Colonic mucosa (tissue), 4 donors: ENCODE results near the gene SERBP1. TPM values are rescaled to one million over a fixed set of nuclear protein-coding genes. Genes with fewer than 3 reads are reported as not detected.
"Not testable (repeated sequence)": the region's sequence is repeated elsewhere in the genome, so short reads cannot be mapped to it uniquely, and the experiment has no call there.

Experiments used
- DNase-seq: peaks from one replicate; pipeline ENCODE4 v3.0.0-alpha.2; 2020
- H3K27ac ChIP-seq: fragments of 200-600 bp; one replicate; pipeline ENCODE4 v1.8.0; 2021
- H3K27me3 ChIP-seq: fragments of 200-600 bp; one replicate; pipeline ENCODE4 v1.8.0; 2021
- H3K36me3 ChIP-seq: fragments of 200-600 bp; one replicate; pipeline ENCODE4 v1.8.0; 2021
- H3K4me1 ChIP-seq: fragments of 200-600 bp; one replicate; pipeline ENCODE4 v1.8.0; 2021; ENCODE audit warnings: mild to moderate bottlenecking
- H3K4me3 ChIP-seq: fragments of 200-600 bp; one replicate; pipeline ENCODE4 v1.8.0; 2021
- H3K9ac ChIP-seq, 2 donors: one replicate each; pipeline ENCODE4 v1.7.0; 2013; ENCODE audit warnings: control low read depth in 2 of 2, low read depth in 2 of 2, low read length in 2 of 2
- H3K9me3 ChIP-seq: fragments of 200-600 bp; one replicate; pipeline ENCODE4 v1.8.0; 2021
- intact Hi-C: fragments of 100-400 bp; cut with DNase I; formaldehyde crosslinking; loops from one replicate; pipeline ENCODE4 v1.14.1; 2022
- total RNA-seq, 2 donors: library from RNA; stranded (reverse); fragmentation: NEBNext Ultra II Directional in 1 of 2; extraction: Animal tissue kit (Norgen Biotek cat#: 25700) in 1 of 2; gene quantifications; one replicate each; pipeline ENCODE4 v1.2.1, GENCODE V29; 2021
- TF ChIP-seq, protein P1 (sequence below): fragments of 200-600 bp; IDR thresholded peaks from one replicate; pipeline ENCODE4 v1.8.0; 2022; ENCODE audit warnings: antibody characterized with exemption, mild to moderate bottlenecking
- donor health status: healthy.
- donor health status: DM: no; HTN: no; CAD: no.
- donor health status: DM: no; HTN: no; CAD: no.

The SERBP1 gene
- total RNA-seq, 2 donors from 2014 or later: 152 to 260 TPM

DNA sequence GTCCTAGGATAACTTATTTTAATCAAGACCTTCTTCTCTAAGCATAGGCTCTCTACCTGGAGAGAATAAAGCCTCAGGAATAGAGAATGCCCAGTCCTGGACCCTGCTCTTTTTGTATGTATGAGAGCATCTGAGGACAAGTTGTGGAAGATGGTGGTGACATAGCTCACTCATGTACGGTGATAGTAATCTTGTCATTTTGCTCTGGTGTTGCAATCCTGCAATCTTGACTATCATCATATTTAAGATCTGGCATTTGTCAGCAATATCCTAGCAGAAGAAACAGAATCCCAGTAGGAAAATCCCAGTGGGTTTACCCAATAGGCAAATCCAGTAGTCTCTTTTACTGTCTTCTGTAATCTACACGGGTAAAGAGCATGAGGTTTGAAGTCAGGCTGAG, 21.6 kb upstream of the SERBP1 start:
- TF ChIP-seq, protein P1, sequence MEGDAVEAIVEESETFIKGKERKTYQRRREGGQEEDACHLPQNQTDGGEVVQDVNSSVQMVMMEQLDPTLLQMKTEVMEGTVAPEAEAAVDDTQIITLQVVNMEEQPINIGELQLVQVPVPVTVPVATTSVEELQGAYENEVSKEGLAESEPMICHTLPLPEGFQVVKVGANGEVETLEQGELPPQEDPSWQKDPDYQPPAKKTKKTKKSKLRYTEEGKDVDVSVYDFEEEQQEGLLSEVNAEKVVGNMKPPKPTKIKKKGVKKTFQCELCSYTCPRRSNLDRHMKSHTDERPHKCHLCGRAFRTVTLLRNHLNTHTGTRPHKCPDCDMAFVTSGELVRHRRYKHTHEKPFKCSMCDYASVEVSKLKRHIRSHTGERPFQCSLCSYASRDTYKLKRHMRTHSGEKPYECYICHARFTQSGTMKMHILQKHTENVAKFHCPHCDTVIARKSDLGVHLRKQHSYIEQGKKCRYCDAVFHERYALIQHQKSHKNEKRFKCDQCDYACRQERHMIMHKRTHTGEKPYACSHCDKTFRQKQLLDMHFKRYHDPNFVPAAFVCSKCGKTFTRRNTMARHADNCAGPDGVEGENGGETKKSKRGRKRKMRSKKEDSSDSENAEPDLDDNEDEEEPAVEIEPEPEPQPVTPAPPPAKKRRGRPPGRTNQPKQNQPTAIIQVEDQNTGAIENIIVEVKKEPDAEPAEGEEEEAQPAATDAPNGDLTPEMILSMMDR: no peak
- intact Hi-C loops: no loop called here
- Histone ChIP-seq H3K27me3 (no peaks in the 10 kb centered on the region), H3K9ac (no peak overlapping the region), H3K4me3 (no peak overlapping the region), H3K9me3 (no peaks in the 10 kb centered on the region), H3K4me1 (no peaks in the 10 kb centered on the region), H3K27ac (no peak overlapping the region), H3K36me3 (no peaks in the 10 kb centered on the region)
- no peak for DNase-seq

DNA sequence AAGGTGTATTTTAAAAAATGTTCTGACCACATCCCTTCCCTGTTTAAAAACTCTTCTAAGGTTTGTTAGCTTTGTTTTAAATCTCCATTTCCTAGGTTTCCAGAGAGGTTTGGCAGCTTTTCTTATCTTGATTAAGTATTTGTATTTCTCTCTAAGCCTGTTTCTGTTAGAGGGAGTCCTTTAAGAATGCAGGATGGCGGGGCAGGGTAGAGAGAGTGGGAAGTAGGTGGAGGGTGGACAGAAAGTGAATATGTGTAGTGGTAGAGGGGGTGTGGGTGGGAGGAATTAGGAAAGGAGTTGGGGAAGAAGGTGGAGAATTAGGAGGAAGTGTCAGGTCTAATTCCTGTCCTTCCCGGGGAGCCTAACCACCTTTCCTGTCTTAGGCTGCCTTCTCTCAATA, 21.2 kb upstream of the SERBP1 start:
- H3K9me3 ChIP-seq: no peaks in the 10 kb centered on the region
- TF ChIP-seq, protein P1: no peak
- intact Hi-C loops: no loop called here
- no peaks in the 10 kb centered on the region for H3K4me1 ChIP-seq
- DNase-seq: no peak
- no peaks in the 10 kb centered on the region for H3K36me3 ChIP-seq
- H3K4me3 ChIP-seq: no peak overlapping the region
- no peaks in the 10 kb centered on the region for H3K27me3 ChIP-seq
- H3K9ac ChIP-seq: no peak overlapping the region
- no peak overlapping the region for H3K27ac ChIP-seq

DNA sequence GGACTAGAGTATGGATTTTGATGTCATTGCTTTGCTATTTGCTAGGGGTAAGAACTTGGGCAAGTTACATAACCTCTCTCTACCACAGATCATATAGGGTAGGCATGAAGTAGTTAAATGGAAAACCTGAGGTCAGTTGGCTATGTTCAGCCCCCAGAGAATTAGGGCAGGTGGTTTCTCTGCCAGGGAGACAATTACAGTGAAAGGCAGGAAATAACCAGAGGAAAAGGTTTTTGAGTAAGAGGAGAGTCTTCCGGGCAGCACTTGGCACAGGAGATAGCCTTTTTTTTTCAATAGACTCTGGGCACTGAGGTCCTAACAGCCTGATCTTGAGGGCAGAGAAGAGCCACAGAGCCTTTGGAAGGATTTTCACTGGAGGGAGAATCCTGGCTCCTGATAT, 16.7 kb upstream of the SERBP1 start:
- Histone ChIP-seq H3K4me3 (no peak overlapping the region), H3K9ac (no peak overlapping the region), H3K27ac (no peak overlapping the region), H3K36me3 (no peaks in the 10 kb centered on the region), H3K4me1 (no peaks in the 10 kb centered on the region), H3K9me3 (no peaks in the 10 kb centered on the region), H3K27me3 (no peaks in the 10 kb centered on the region)
- TF ChIP-seq, protein P1: no peak
- no peak for DNase-seq
- intact Hi-C loops: no loop called here

GRCh38 chr1:67446014-67446413, 15.8 kb upstream of the SERBP1 start:
- H3K27ac ChIP-seq, intact Hi-C loops, H3K27me3 ChIP-seq: not testable (repeated sequence)

DNA sequence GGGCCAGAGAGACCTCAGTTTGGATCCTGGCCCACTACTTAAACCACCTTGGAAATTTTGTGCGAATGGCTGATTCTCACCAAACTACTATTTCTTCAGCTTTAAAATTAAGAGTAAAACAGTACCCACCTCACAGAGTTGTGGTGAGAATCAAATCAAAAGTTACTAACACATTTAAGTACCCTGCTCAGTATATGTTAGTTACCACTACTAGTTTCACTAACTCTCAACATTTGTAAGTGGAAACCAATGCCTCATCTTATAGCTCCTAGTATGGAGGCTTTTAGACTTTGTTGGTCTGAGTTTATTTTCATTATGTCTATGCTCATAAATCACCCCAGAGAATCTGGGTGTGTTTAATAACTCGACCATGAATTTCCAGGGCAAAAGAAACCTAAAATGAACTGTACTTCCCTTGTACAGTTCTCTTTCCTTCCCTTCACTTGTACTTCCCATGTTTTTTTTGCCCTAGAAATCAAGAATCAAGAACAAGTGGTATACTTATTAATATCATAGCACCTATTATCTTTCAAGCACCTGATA, 11.6 kb upstream of the SERBP1 start:
- H3K4me1 ChIP-seq: no peaks in the 10 kb centered on the region
- no peaks in the 10 kb centered on the region for H3K27me3 ChIP-seq
- H3K36me3 ChIP-seq: no peaks in the 10 kb centered on the region
- intact Hi-C loops: no loop called here
- H3K9me3 ChIP-seq: no peaks in the 10 kb centered on the region
- no peak for DNase-seq
- TF ChIP-seq, protein P1: no peak
- H3K27ac ChIP-seq: no peak overlapping the region
- H3K4me3 ChIP-seq: no peak overlapping the region
- H3K9ac ChIP-seq: no peak overlapping the region

More at GRCh38 chr1:67446014-67446413, 15.8 kb upstream of the SERBP1 start:
- not testable (repeated sequence) for H3K9me3 ChIP-seq, DNase-seq, H3K36me3 ChIP-seq, H3K4me3 ChIP-seq, H3K4me1 ChIP-seq, H3K9ac ChIP-seq

GRCh38 chr1:67441183-67441582, 11.0 kb upstream of the SERBP1 start:
- Histone ChIP-seq H3K27me3 (no peaks in the 10 kb centered on the region), H3K9me3 (no peaks in the 10 kb centered on the region), H3K4me3 (no peak overlapping the region), H3K9ac (no peak overlapping the region), H3K27ac (no peak overlapping the region), H3K4me1 (no peaks in the 10 kb centered on the region), H3K36me3 (no peaks in the 10 kb centered on the region)
- intact Hi-C loops: no loop called here
- TF ChIP-seq, protein P1: no peak
- DNase-seq: no peak
